Keratinocyte (primary cell): Measurements from ENCODE around the gene TRMT1. TPM values are rescaled to one million over a fixed set of nuclear protein-coding genes. Genes with fewer than 3 reads are reported as not detected.

Source experiments
- DNase-seq: peaks from one replicate; pipeline ENCODE4 v3.0.0-alpha.2; 2011; ENCODE audit warnings: low read depth, missing footprints, low spot score
- FAIRE-seq: peaks from 2 replicates; lab custom pipeline; 2011; peaks lifted over from hg19 to GRCh38; lab: Jason Lieb, UNC
- H2AFZ ChIP-seq: 2 replicates; pipeline ENCODE4 v1.6.0; 2012; ENCODE audit warnings: low read length, control low read depth, inconsistent platforms; ENCODE audit not compliant: control insufficient read depth
- H3K27ac ChIP-seq: 2 replicates; pipeline ENCODE4 v1.5.1; 2011; ENCODE audit warnings: low read length; ENCODE audit not compliant: control insufficient read depth, insufficient read depth
- H3K27me3 ChIP-seq: 3 replicates; pipeline ENCODE4 v1.6.0; 2011; ENCODE audit warnings: low read length; ENCODE audit not compliant: control insufficient read depth, insufficient read depth; ENCODE audit errors: extremely low read depth
- H3K36me3 ChIP-seq, 2 experiments: 2 replicates in 1 of 2; 3 replicates in 1 of 2; pipeline ENCODE4 v1.5.1; 2011; ENCODE audit warnings: low read length in 2 of 2, mild to moderate bottlenecking in 1 of 2; ENCODE audit not compliant: control insufficient read depth in 2 of 2, insufficient read depth in 2 of 2; ENCODE audit errors: extremely low read depth in 1 of 2
- H3K4me1 ChIP-seq: 3 replicates; pipeline ENCODE4 v1.5.1; 2011; ENCODE audit warnings: low read length; ENCODE audit not compliant: control insufficient read depth, insufficient read depth; ENCODE audit errors: extremely low read depth
- H3K4me2 ChIP-seq: 3 replicates; pipeline ENCODE4 v1.6.0; 2011; ENCODE audit warnings: low read depth, low read length; ENCODE audit not compliant: control insufficient read depth, insufficient read depth; ENCODE audit errors: extremely low read depth
- H3K4me3 ChIP-seq, 3 experiments: fragments of 200-600 bp in 1 of 3; sonication (generic) in 1 of 3; 2 replicates in 2 of 3; 3 replicates in 1 of 3; pipeline ENCODE4 v1.5.1; 2011 to 2016; ENCODE audit warnings: low read length in 3 of 3, mild to moderate bottlenecking in 3 of 3, control low read depth in 2 of 3, inconsistent platforms in 1 of 3, low read depth in 1 of 3, mixed read lengths in 1 of 3, mixed run types in 1 of 3, moderate library complexity in 1 of 3; ENCODE audit not compliant: control insufficient read depth in 2 of 3, insufficient read depth in 2 of 3; ENCODE audit errors: extremely low read depth in 1 of 3
- H3K79me2 ChIP-seq: 2 replicates; pipeline ENCODE4 v1.6.0; 2012; ENCODE audit warnings: low read length; ENCODE audit not compliant: control insufficient read depth, insufficient read depth
- H3K9ac ChIP-seq: 3 replicates; pipeline ENCODE4 v1.6.0; 2011; ENCODE audit warnings: low read length; ENCODE audit not compliant: control insufficient read depth, insufficient read depth; ENCODE audit errors: extremely low read depth
- H3K9me1 ChIP-seq: 3 replicates; pipeline ENCODE4 v1.6.0; 2011; ENCODE audit warnings: low read length; ENCODE audit not compliant: control insufficient read depth, insufficient read depth; ENCODE audit errors: extremely low read depth
- H3K9me3 ChIP-seq: 2 replicates; pipeline ENCODE4 v1.5.1; 2012; ENCODE audit warnings: low read depth, low read length; ENCODE audit not compliant: control insufficient read depth
- H4K20me1 ChIP-seq: 3 replicates; pipeline ENCODE4 v1.6.0; 2011; ENCODE audit warnings: low read length; ENCODE audit not compliant: control insufficient read depth, insufficient read depth; ENCODE audit errors: extremely low read depth
- CTCF ChIP-seq, 3 experiments: IDR thresholded peaks in 1 of 3; conservative IDR thresholded peaks in 1 of 3; optimal IDR thresholded peaks in 1 of 3; 2 replicates in 2 of 3; 3 replicates in 1 of 3; pipeline versions ENCODE3 to v1.5.1; 2011; ENCODE audit warnings: low read length in 3 of 3, mild to moderate bottlenecking in 3 of 3, moderate library complexity in 2 of 3, control low read depth in 1 of 3, inconsistent platforms in 1 of 3; ENCODE audit not compliant: insufficient read depth in 2 of 3; ENCODE audit errors: extremely low read depth in 1 of 3
- EZH2 ChIP-seq: IDR thresholded peaks from one replicate; pipeline ENCODE4 v1.6.1; 2012; ENCODE audit warnings: inconsistent platforms, mild to moderate bottlenecking, low read length, moderate library complexity
- dilution Hi-C: fragments of 300-500 bp; cut with MboI; formaldehyde crosslinking; loops from one replicate; pipeline ENCODE4 v1.7.0; 2020; ENCODE audit warnings: low sequenced_read_pairs; ENCODE audit not compliant: extremely low pct_ligation_motif_present
- polyA plus RNA-seq, 5 experiments: library from polyadenylated mRNA; depleted of rRNA in 3 of 5; stranded (reverse) in 3 of 5; stranded (forward) in 1 of 5; unstranded in 1 of 5; fragments of >200 nt; gene quantifications; 1 replicate in 1 of 5; 2 replicates in 3 of 5; 3 replicates in 1 of 5; pipeline versions ENCODE4 v1.2.1 to v1.2.3, GENCODE V29; 2011 to 2012; ENCODE audit warnings: missing spikeins in 2 of 5, low read depth in 1 of 5, low replicate concordance in 1 of 5

The TRMT1 gene
- polyA plus RNA-seq, 1 donor (not counting 4 experiments of a cell fraction or from before 2014, with no cell fraction given) = 30.9 TPM

GRCh38 chr19:13160557-13160956 lies 44.0 kb upstream of the TRMT1 start:
- Histone ChIP-seq H4K20me1 (no peaks in the 10 kb centered on the region), H3K4me1 (peaks cover 40% of the 10 kb centered on the region), H3K9ac (no peak overlapping the region), H3K9me3 (no peaks in the 10 kb centered on the region), H3K9me1 (no peaks in the 10 kb centered on the region), H3K4me3 (no peak overlapping the region), H3K27me3 (no peaks in the 10 kb centered on the region), H3K79me2 (no peaks in the 10 kb centered on the region), H3K36me3 (no peaks in the 10 kb centered on the region), H2AFZ (peak overlapping the region; percentile 51), H3K27ac (no peak overlapping the region), H3K4me2 (peak overlapping the region; percentile 27)
- DNase-seq = no peak
- no peak for FAIRE-seq
- TF ChIP-seq CTCF (optimal IDR thresholded peaks at IDR 0.05 in 1 of 3, IDR thresholded peaks at IDR 0.05 in 1 of 3, conservative IDR thresholded peaks at IDR 0.05 in 1 of 3; ENCODE audit: extremely low read depth in 1 of 3, insufficient read depth in 2 of 3, low read length in 3 of 3) = no peak
- no peak for TF ChIP-seq EZH2
- dilution Hi-C loops = no loop called here

GRCh38 chr19:13159713-13160112 lies 43.2 kb upstream of the TRMT1 start:
- Histone ChIP-seq H3K27ac (no peak overlapping the region), H3K4me2 (no peak overlapping the region), H3K27me3 (no peaks in the 10 kb centered on the region), H3K36me3 (no peaks in the 10 kb centered on the region), H3K9me1 (no peaks in the 10 kb centered on the region), H3K9me3 (no peaks in the 10 kb centered on the region), H3K79me2 (no peaks in the 10 kb centered on the region), H4K20me1 (no peaks in the 10 kb centered on the region), H3K4me1 (peaks cover 38% of the 10 kb centered on the region), H2AFZ (no peak overlapping the region), H3K9ac (no peak overlapping the region), H3K4me3 (no peak overlapping the region)
- no peak for DNase-seq
- TF ChIP-seq CTCF (optimal IDR thresholded peaks at IDR 0.05 in 1 of 3, IDR thresholded peaks at IDR 0.05 in 1 of 3, conservative IDR thresholded peaks at IDR 0.05 in 1 of 3; ENCODE audit: extremely low read depth in 1 of 3, insufficient read depth in 2 of 3, low read length in 3 of 3) = no peak
- no peak for TF ChIP-seq EZH2
- FAIRE-seq = no peak
- dilution Hi-C loops = no loop called here
